PFSK-1 (cell line): ENCODE data around the gene REXO4.

Experiments
- FOXP2 ChIP-seq: optimal IDR thresholded peaks from 2 replicates; pipeline ENCODE3; 2011; ENCODE audit warnings: borderline replicate concordance, control low read depth, inconsistent platforms; ENCODE audit not compliant: insufficient read depth; ENCODE audit errors: extremely low read length, extremely low read depth
- POLR2AphosphoS5 ChIP-seq: IDR thresholded peaks from 2 replicates; pipeline ENCODE4 v1.6.1; 2012; ENCODE audit warnings: low read depth, mild to moderate bottlenecking, control low read depth, low read length, moderate library complexity
- SIN3A ChIP-seq: IDR thresholded peaks from 2 replicates; pipeline ENCODE4 v1.6.1; 2012; ENCODE audit warnings: mild to moderate bottlenecking, low read length, moderate library complexity, borderline replicate concordance; ENCODE audit not compliant: insufficient read depth
- TAF1 ChIP-seq: IDR thresholded peaks from 2 replicates; pipeline ENCODE4 v1.6.1; 2012; ENCODE audit warnings: low read length, control low read depth, borderline replicate concordance; ENCODE audit not compliant: insufficient read depth
- TF ChIP-seq, protein P1 (sequence below), 2 experiments: IDR thresholded peaks; 2 replicates each; pipeline versions ENCODE4 v1.6.1 to v1.8.0; 2011 to 2012; ENCODE audit warnings: low read depth in 2 of 2, low read length in 2 of 2, control low read depth in 1 of 2, inconsistent platforms in 1 of 2, mild to moderate bottlenecking in 1 of 2, moderate library complexity in 1 of 2; ENCODE audit not compliant: insufficient read depth in 1 of 2

The REXO4 gene

DNA sequence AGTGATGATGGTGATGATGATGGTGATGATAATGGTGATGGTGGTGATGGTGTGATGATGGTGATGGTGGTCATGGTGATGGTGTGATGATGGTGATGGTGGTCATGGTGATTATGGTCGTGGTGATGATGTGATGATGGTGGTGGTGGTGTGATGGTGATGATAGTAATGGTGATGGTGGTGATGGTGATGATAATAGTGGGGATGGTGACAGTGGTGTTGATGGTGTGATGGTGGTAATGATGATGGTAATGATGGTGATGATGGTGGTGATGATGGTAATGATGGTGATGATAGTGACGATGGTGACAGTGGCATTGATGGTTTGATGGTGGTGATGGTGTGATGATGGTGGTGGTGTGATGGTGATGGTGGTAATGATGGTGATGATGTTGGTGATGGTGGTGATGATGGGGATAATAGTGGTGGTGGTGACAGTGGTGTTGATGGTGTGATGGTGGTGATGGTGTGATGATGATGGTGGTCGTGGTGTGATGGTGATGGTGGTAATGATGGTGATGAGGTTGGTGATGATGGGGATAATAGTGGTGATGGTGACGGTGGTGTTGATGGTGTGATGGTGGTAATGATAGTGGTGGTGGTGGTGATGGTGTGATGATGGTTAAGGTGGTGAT is 35.2 kb downstream of the REXO4 start:
- TF ChIP-seq, protein P1, sequence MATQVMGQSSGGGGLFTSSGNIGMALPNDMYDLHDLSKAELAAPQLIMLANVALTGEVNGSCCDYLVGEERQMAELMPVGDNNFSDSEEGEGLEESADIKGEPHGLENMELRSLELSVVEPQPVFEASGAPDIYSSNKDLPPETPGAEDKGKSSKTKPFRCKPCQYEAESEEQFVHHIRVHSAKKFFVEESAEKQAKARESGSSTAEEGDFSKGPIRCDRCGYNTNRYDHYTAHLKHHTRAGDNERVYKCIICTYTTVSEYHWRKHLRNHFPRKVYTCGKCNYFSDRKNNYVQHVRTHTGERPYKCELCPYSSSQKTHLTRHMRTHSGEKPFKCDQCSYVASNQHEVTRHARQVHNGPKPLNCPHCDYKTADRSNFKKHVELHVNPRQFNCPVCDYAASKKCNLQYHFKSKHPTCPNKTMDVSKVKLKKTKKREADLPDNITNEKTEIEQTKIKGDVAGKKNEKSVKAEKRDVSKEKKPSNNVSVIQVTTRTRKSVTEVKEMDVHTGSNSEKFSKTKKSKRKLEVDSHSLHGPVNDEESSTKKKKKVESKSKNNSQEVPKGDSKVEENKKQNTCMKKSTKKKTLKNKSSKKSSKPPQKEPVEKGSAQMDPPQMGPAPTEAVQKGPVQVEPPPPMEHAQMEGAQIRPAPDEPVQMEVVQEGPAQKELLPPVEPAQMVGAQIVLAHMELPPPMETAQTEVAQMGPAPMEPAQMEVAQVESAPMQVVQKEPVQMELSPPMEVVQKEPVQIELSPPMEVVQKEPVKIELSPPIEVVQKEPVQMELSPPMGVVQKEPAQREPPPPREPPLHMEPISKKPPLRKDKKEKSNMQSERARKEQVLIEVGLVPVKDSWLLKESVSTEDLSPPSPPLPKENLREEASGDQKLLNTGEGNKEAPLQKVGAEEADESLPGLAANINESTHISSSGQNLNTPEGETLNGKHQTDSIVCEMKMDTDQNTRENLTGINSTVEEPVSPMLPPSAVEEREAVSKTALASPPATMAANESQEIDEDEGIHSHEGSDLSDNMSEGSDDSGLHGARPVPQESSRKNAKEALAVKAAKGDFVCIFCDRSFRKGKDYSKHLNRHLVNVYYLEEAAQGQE (IDR thresholded peaks at IDR 0.05; ENCODE audit: insufficient read depth in 1 of 2, low read depth in 2 of 2, low read length in 2 of 2), result no peak

DNA sequence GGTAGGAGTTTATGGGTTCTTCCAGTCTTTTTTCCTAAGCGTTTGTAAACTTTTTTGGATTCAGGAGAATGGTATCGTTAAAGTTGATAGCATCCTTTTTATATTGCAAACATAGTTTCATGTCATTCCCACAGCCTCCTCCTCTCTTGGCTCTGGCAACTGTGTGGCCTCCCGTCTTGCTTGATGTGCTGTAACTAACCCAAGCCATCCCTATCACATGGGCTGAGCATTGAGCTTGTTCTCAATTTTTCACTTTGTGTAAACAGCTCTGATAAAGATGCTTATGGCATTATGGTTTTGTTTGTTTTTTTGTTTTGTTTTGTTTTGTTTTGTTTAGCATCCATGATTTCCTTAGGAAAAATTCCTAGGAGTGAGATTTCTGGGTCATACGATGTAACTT is 37.1 kb downstream of the REXO4 start:
- TF ChIP-seq POLR2AphosphoS5 (no peak), FOXP2 (no peak), TAF1 (no peak), SIN3A (no peak)
- TF ChIP-seq, protein P1 (IDR thresholded peaks at IDR 0.05; ENCODE audit: insufficient read depth in 1 of 2, low read depth in 2 of 2, low read length in 2 of 2), result no peak

GRCh38 chr9:133379153-133380086 is 38.4 kb downstream of the REXO4 start:
- no peak for TF ChIP-seq TAF1
- no peak for TF ChIP-seq SIN3A
- TF ChIP-seq FOXP2, result no peak
- no peak for TF ChIP-seq POLR2AphosphoS5
- TF ChIP-seq, protein P1 (IDR thresholded peaks at IDR 0.05; ENCODE audit: insufficient read depth in 1 of 2, low read depth in 2 of 2, low read length in 2 of 2), result no peak

- TF ChIP-seq SIN3A, result no peak
- TF ChIP-seq TAF1, result no peak
- no peak for TF ChIP-seq POLR2AphosphoS5
- TF ChIP-seq, protein P1 (IDR thresholded peaks at IDR 0.05; ENCODE audit: insufficient read depth in 1 of 2, low read depth in 2 of 2, low read length in 2 of 2), result no peak
- TF ChIP-seq FOXP2, result no peak
These were observed 39.3 kb downstream of the REXO4 start for GRCh38 chr9:133378408-133378962.
